ENCODE results near the gene CDKN3.
"Not testable (repeated sequence)": the region's sequence is repeated elsewhere in the genome, so short reads cannot be mapped to it uniquely, and the experiment has no call there.

Gene CDKN3

DNA sequence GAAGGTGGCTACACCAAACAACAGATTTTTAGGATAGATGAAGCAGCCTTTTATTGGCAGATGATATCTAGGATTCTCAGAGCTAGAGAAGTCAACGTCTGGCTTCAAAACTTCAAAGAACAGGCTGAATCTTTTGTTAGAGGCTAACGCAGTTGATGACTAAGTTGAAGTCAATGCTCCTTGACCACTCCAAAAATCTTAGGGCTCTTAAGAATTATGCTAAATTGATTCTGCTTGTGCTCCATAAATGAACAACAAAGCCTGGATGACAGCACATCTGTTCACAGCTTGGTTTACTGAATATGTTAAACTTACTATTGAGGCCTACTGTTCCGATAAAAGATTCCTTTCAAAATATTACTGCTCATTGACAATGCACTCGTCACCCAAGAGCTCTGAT, 13.0 kb upstream of the CDKN3 start:
- in situ Hi-C loops (cut with HindIII; ENCODE audit: low sequenced_read_pairs) = no loop called here
- DNase-seq (ENCODE audit: low read depth, low spot score) = no peak
- TF ChIP-seq, protein P1, sequence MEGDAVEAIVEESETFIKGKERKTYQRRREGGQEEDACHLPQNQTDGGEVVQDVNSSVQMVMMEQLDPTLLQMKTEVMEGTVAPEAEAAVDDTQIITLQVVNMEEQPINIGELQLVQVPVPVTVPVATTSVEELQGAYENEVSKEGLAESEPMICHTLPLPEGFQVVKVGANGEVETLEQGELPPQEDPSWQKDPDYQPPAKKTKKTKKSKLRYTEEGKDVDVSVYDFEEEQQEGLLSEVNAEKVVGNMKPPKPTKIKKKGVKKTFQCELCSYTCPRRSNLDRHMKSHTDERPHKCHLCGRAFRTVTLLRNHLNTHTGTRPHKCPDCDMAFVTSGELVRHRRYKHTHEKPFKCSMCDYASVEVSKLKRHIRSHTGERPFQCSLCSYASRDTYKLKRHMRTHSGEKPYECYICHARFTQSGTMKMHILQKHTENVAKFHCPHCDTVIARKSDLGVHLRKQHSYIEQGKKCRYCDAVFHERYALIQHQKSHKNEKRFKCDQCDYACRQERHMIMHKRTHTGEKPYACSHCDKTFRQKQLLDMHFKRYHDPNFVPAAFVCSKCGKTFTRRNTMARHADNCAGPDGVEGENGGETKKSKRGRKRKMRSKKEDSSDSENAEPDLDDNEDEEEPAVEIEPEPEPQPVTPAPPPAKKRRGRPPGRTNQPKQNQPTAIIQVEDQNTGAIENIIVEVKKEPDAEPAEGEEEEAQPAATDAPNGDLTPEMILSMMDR (IDR thresholded peaks at IDR 0.05; ENCODE audit: low read depth, low read length) = no peak
- no peak overlapping the region for H3K4me3 ChIP-seq (ENCODE audit: low read depth, low read length)

DNA sequence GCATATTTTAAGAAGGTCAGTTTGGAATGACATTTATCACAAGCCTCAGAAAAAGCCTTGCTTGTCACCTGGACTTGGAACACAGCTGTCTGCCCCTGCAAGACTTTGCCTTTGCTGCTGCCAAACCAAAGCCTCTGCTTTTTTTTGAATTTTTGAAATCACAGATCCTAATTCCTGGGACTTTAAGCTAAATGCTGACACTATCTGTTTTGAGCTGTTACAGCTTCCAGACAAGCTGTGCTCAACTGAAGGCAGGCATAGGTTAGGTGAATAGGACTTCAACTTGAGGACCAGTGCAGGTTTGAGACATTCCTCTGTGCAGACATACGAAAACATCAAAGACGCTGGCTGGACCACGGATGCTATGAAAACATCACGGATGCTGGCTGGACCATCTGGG, 11.3 kb upstream of the CDKN3 start:
- TF ChIP-seq, protein P1 (IDR thresholded peaks at IDR 0.05; ENCODE audit: low read depth, low read length) = no peak
- in situ Hi-C loops (cut with HindIII; ENCODE audit: low sequenced_read_pairs) = no loop called here
- DNase-seq (ENCODE audit: low read depth, low spot score) = no peak
- H3K4me3 ChIP-seq (ENCODE audit: low read depth, low read length) = no peak overlapping the region

DNA sequence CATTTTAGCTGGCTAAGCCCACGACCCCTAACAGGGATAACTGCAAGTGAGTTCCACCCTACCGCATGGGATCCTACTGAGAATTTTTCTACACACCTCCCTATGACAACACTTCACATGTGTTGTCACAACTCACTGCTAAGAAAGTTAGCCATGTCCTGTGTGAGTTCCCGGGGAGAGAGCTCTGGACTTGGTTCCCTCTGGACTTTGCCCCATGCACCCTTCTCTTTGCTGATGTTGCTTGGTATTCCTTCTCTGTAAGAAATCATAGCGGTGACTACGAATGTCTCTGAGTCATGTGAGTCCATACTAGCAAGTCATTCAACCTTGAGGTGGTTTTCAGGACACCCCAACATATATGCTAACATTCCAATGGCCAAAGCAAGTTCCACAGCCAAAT, 9.5 kb upstream of the CDKN3 start:
- DNase-seq (ENCODE audit: low read depth, low spot score) = no peak
- TF ChIP-seq, protein P1 (IDR thresholded peaks at IDR 0.05; ENCODE audit: low read depth, low read length) = no peak
- in situ Hi-C loops (cut with HindIII; ENCODE audit: low sequenced_read_pairs) = no loop called here
- no peak overlapping the region for H3K4me3 ChIP-seq (ENCODE audit: low read depth, low read length)

DNA sequence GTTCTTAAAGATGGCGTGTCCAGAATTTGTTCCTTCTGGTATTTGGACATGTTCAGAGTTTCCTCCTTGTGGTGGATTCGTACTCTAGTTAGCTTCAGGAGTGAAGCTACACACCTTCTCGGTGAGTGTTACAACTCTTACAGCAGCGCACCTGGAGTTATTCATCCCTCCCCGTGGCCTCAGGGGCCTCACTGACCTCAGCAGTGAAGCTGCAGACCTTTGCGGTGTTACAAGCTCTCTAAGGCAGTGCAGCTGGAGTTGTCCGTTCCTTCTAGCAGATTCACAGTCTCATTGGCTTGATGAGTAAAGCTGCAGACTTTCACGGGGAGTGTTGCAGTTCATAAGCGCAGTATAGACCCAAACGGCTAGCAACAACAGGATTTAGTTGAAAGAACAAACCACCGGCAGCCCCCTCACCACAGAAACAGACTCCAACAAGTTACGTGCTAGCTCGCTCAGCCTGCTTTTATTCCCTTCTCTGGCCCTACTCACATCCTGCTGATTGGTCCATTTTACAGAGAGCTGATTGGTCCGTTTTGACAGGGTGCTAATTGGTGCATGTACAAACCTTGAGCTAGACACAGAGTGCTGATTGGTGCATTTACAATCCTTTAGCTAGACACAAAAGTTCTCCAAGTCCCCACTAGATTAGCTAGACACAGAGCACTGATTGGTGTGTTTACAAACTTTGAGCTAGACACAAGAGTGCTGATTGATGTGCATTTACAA, 4.5 kb upstream of the CDKN3 start:
- H3K4me3 ChIP-seq (ENCODE audit: low read depth, low read length) = no peak overlapping the region
- no peak for DNase-seq (ENCODE audit: low read depth, low spot score)
- TF ChIP-seq, protein P1 (IDR thresholded peaks at IDR 0.05; ENCODE audit: low read depth, low read length) = no peak
- in situ Hi-C loops (cut with HindIII; ENCODE audit: low sequenced_read_pairs) = no loop called here

DNA sequence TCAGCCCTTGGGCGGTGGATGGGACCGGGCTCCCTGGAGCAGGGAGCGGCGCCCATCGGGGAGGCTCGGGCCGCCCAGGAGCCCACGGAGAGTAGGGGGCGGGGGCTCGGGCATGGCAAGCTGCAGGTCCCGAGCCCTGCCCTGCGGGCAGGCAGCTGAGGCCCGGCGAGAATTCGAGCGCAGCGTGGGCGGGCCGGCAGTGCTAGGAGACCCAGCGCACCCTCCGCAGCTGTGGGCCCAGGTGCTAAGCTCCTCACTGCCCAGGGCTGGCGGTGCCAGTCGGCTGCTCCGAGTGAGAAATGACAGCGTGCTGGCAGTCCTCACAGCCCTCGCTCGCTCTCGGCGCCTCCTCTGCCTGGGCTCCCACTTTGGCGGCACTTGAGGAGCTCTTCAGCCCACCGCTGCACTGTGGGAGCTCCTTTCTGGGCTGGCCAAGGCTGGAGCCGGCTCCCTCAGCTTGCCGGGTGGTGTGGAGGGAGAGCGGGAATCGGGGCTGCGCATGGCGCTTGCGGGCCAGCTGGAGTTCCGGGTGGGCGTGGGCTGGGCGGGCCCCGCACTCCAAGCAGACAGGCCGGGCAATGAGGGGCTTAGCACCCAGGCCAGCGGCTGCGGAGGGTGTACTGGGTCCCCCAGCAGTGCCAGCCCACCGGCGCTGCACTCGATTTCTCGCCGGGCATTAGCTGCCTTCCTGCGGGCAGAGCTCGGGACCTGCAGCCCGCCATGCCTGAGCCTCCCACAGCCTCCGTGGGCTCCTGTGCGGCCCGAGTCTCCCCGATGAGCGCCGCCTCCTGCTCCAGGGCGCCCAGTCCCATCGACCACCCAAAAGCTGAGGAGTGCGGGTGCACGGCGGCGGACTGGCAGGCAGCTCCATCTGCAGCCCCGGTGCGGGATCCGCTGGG, 3.6 kb upstream of the CDKN3 start:
- in situ Hi-C loops (cut with HindIII; ENCODE audit: low sequenced_read_pairs); H3K4me3 ChIP-seq (ENCODE audit: low read depth, low read length); DNase-seq (ENCODE audit: low read depth, low spot score): not testable (repeated sequence)

DNA sequence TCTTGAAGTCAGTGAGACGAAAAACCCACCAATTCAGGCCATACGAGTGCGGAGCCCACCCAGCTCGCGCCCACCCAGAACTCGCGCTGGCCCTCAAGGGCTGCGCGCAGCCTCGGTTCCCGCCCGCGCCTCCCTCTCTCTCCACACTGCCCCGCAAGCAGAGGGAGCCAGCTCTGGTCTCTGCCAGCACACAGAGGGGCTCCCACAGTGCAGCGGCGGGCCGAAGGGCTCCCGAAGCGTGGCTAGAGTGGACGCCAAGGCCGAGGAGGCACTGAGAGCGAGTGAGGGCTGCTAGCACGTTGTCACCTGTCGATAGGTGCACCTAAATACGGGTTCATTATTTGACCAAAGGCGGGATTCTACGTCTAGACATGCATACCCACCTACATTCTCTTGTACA, 2.2 kb upstream of the CDKN3 start:
- in situ Hi-C loops (cut with HindIII; ENCODE audit: low sequenced_read_pairs) = no loop called here

More for the DNA sequence above, 2.2 kb upstream of the CDKN3 start:
- H3K4me3 ChIP-seq (ENCODE audit: low read depth, low read length) = no peak overlapping the region
- DNase-seq (ENCODE audit: low read depth, low spot score) = no peak
- TF ChIP-seq, protein P1 (IDR thresholded peaks at IDR 0.05; ENCODE audit: low read depth, low read length) = no peak
